ENCODE measurements around the gene ANKRD29.
"Not testable (repeated sequence)": the region's sequence is repeated elsewhere in the genome, so short reads cannot be mapped to it uniquely, and the experiment has no call there.

Gene ANKRD29

DNA sequence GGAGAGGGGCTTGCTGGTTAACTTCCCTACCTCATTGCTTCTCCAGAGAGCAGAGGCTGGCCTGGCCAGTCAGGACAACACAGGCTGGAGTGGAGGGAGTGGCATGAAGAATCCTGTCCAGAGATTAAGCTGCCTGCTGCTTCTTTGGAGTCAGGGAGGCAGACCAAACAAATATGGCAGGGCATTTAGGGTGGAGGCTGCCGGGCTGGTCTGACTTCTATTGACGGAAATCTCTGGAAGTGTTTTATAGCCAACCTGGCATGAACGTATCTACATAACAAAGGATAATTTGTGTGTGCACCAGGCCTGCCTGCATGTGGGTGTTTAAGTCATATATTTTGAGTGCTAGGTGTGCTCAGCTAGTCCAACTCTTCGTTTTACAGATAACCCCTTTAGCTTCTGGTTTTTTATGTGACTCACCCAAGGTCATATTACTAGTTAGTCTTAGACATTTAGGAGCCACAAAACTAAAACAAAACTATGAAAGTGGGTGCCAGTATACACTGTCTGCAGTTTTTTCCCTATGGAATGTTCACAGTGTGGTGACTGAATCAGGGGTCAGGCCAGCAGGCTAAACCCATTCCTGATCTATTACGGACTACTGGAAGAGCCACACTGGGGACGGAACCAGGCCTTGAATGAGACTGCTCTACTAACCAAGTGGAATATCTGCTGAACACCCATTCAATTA lies 81.9 kb downstream of the ANKRD29 start:
- H2BK12ac ChIP-seq (ENCODE audit: low read length): no peak overlapping the region
- H3K36me3 ChIP-seq (ENCODE audit: control insufficient read depth in 1 of 2, insufficient read depth in 2 of 2, low read length in 2 of 2): peaks cover 5 to 6% of the 10 kb centered on the region in 2 experiments
- no peak overlapping the region for H2AFZ ChIP-seq (ENCODE audit: insufficient read depth, low read length, poor library complexity)
- H2BK5ac ChIP-seq (ENCODE audit: low read depth, low read length, poor library complexity): no peak overlapping the region
- no peak overlapping the region for H3K18ac ChIP-seq (ENCODE audit: low read length)
- H3K4ac ChIP-seq (ENCODE audit: low read depth, low read length): no peak overlapping the region
- no peaks in the 10 kb centered on the region for H3K9me3 ChIP-seq (ENCODE audit: insufficient read depth, low read depth, low read length)
- H4K12ac ChIP-seq (ENCODE audit: low read depth, low read length): no peak overlapping the region
- H4K91ac ChIP-seq (ENCODE audit: low read depth, low read length): no peak overlapping the region
- peak overlapping the region; percentile 16 for H3K4me3 ChIP-seq (ENCODE audit: low read depth, low read length)
- no peak overlapping the region for H3K4me2 ChIP-seq (ENCODE audit: low read length)
- H4K8ac ChIP-seq (ENCODE audit: low read depth, low read length): no peak overlapping the region
- DNase-seq: peak; percentile 35 to 54
- H2BK120ac ChIP-seq (ENCODE audit: insufficient read depth, low read length, poor library complexity): no peak overlapping the region
- peak overlapping the region; percentile 43 for H3K27ac ChIP-seq (ENCODE audit: low read depth, low read length)
- H3K9ac ChIP-seq (ENCODE audit: low read length): no peak overlapping the region
- H3K14ac ChIP-seq (ENCODE audit: low read length): no peak overlapping the region
- H3K4me1 ChIP-seq (ENCODE audit: control insufficient read depth in 1 of 2, insufficient read depth in 2 of 2, low read length in 2 of 2): peaks cover 6 to 14% of the 10 kb centered on the region in 2 experiments
- no peaks in the 10 kb centered on the region for H3K27me3 ChIP-seq (ENCODE audit: insufficient read depth, low read length)
- H3K79me2 ChIP-seq (ENCODE audit: control insufficient read depth, insufficient read depth, low read length, poor library complexity): peaks cover 9% of the 10 kb centered on the region
- H3K79me1 ChIP-seq (ENCODE audit: low read length): peaks cover 3% of the 10 kb centered on the region
- no peak overlapping the region for H2AK5ac ChIP-seq (ENCODE audit: low read length)
- H3K23ac ChIP-seq (ENCODE audit: low read length): no peak overlapping the region
- no CpG with 5 or more reads among the region's 6 CpGs for WGBS (ENCODE audit: extremely low coverage, insufficient coverage, insufficient read length)

DNA sequence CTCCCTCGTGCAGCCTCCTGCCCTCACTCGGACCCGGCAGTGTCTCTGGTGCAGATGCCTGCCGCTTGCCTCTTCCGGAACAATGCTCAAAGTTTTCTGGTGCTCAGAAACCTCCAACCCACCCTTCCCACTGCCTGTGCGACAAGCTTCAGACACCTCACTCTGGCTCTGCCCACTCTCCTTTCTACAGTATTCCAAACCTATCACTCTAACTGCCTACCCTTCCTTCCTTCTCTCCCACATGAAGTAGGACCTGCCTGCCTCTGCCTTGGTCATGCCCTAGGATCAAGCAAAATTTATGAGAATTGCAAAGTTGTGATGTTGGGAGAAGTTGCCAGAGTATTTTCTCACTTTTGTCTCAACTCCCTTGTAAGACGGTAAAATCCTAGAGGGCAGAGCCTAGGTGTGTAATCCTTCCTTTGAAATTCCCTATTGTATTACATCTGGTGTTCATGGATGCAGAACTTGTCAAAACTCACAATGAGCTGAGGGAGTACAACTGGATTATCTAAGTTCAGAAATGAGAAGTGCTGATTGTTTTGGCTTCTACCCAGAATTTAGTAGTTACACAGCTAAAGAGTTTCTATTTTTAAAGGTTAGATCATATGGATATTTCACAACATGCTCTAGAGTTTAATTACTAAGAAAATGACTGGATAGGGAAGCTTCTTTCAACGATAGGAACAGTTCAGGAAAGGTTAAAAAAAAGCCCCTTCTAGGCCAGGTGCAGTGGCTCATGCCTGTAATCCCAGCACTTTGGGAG lies 83.6 kb downstream of the ANKRD29 start:
- WGBS (ENCODE audit: extremely low coverage, insufficient coverage, insufficient read length): no CpG with 5 or more reads among the region's 8 CpGs

DNA sequence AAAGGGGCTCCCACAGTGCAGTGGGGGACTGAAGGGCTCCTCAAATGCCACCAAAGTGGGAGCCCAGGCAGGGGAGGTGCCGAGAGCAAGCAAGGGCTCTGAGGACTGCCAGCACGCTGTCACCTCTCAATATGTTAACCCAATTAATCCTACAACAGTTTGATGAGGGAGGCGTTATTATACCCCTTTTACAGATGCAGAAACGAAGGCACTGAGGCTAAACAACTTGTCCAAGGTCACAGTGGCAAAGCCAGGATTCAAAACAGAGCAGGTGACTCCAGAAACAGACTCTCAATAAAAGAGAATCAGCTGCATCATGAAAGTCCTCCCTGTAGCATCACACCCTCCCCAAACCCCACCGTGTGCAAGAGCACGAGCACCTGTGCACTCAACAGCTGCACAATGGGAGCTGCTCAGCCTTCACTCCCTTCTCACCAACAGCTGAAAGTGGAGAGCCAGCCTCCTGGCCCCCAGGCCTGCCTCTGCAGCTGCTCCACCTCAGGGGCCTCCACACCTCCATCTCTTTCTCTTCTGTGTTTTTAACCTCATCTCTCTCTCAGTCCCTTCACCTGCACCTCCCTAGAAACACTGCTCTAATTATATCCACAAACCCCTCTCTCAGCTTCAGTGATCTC lies 84.5 kb downstream of the ANKRD29 start:
- Histone ChIP-seq H2BK5ac (ENCODE audit: low read depth, low read length, poor library complexity) (no peak overlapping the region), H3K79me2 (ENCODE audit: control insufficient read depth, insufficient read depth, low read length, poor library complexity) (peaks cover 2% of the 10 kb centered on the region), H3K14ac (ENCODE audit: low read length) (no peak overlapping the region), H3K9me3 (ENCODE audit: insufficient read depth, low read depth, low read length) (no peaks in the 10 kb centered on the region), H3K4me2 (ENCODE audit: low read length) (no peak overlapping the region), H3K4me1 (ENCODE audit: control insufficient read depth in 1 of 2, insufficient read depth in 2 of 2, low read length in 2 of 2) (peaks cover 12 to 20% of the 10 kb centered on the region in 2 experiments), H3K4ac (ENCODE audit: low read depth, low read length) (no peak overlapping the region), H2AFZ (ENCODE audit: insufficient read depth, low read length, poor library complexity) (no peak overlapping the region), H3K79me1 (ENCODE audit: low read length) (peaks cover 6% of the 10 kb centered on the region), H3K27me3 (ENCODE audit: insufficient read depth, low read length) (no peaks in the 10 kb centered on the region), H3K23ac (ENCODE audit: low read length) (no peak overlapping the region), H3K18ac (ENCODE audit: low read length) (no peak overlapping the region), H3K27ac (ENCODE audit: low read depth, low read length) (no peak overlapping the region), H2BK12ac (ENCODE audit: low read length) (no peak overlapping the region), H2AK5ac (ENCODE audit: low read length) (no peak overlapping the region), H3K4me3 (ENCODE audit: low read depth, low read length) (no peak overlapping the region), H4K91ac (ENCODE audit: low read depth, low read length) (no peak overlapping the region), H4K12ac (ENCODE audit: low read depth, low read length) (no peak overlapping the region), H3K9ac (ENCODE audit: low read length) (no peak overlapping the region), H4K8ac (ENCODE audit: low read depth, low read length) (no peak overlapping the region), H2BK120ac (ENCODE audit: insufficient read depth, low read length, poor library complexity) (no peak overlapping the region), H3K36me3 (ENCODE audit: control insufficient read depth in 1 of 2, insufficient read depth in 2 of 2, low read length in 2 of 2) (peaks cover 6% of the 10 kb centered on the region in 2 experiments)
- no CpG with 5 or more reads among the region's 6 CpGs for WGBS (ENCODE audit: extremely low coverage, insufficient coverage, insufficient read length)
- no peak for DNase-seq

More for the DNA sequence above, 83.6 kb downstream of the ANKRD29 start:
- Histone ChIP-seq H3K9me3 (ENCODE audit: insufficient read depth, low read depth, low read length) (no peaks in the 10 kb centered on the region), H3K36me3 (ENCODE audit: control insufficient read depth in 1 of 2, insufficient read depth in 2 of 2, low read length in 2 of 2) (peaks cover 5 to 6% of the 10 kb centered on the region in 2 experiments), H4K8ac (ENCODE audit: low read depth, low read length) (no peak overlapping the region), H3K14ac (ENCODE audit: low read length) (no peak overlapping the region), H3K9ac (ENCODE audit: low read length) (no peak overlapping the region), H3K23ac (ENCODE audit: low read length) (peak overlapping the region; percentile 76), H3K4me2 (ENCODE audit: low read length) (no peak overlapping the region), H4K91ac (ENCODE audit: low read depth, low read length) (no peak overlapping the region), H3K27ac (ENCODE audit: low read depth, low read length) (no peak overlapping the region), H2AFZ (ENCODE audit: insufficient read depth, low read length, poor library complexity) (no peak overlapping the region), H3K4ac (ENCODE audit: low read depth, low read length) (peak overlapping the region; percentile 42), H2AK5ac (ENCODE audit: low read length) (no peak overlapping the region), H3K18ac (ENCODE audit: low read length) (no peak overlapping the region), H2BK12ac (ENCODE audit: low read length) (no peak overlapping the region), H3K27me3 (ENCODE audit: insufficient read depth, low read length) (no peaks in the 10 kb centered on the region), H2BK5ac (ENCODE audit: low read depth, low read length, poor library complexity) (no peak overlapping the region), H4K12ac (ENCODE audit: low read depth, low read length) (no peak overlapping the region), H3K79me1 (ENCODE audit: low read length) (peaks cover 6% of the 10 kb centered on the region), H3K4me1 (ENCODE audit: control insufficient read depth in 1 of 2, insufficient read depth in 2 of 2, low read length in 2 of 2) (peaks cover 14 to 19% of the 10 kb centered on the region in 2 experiments), H2BK120ac (ENCODE audit: insufficient read depth, low read length, poor library complexity) (no peak overlapping the region), H3K4me3 (ENCODE audit: low read depth, low read length) (no peak overlapping the region), H3K79me2 (ENCODE audit: control insufficient read depth, insufficient read depth, low read length, poor library complexity) (peaks cover 2% of the 10 kb centered on the region)
- peak in 1 of 2 donors; percentile 9 for DNase-seq

GRCh38 chr18:23577521-23577920 lies 85.2 kb downstream of the ANKRD29 start:
- not testable (repeated sequence) for H3K36me3 ChIP-seq (ENCODE audit: control insufficient read depth in 1 of 2, insufficient read depth in 2 of 2, low read length in 2 of 2); H3K79me2 ChIP-seq (ENCODE audit: control insufficient read depth, insufficient read depth, low read length, poor library complexity); DNase-seq; H3K9me3 ChIP-seq (ENCODE audit: insufficient read depth, low read depth, low read length); H2BK5ac ChIP-seq (ENCODE audit: low read depth, low read length, poor library complexity); H2BK120ac ChIP-seq (ENCODE audit: insufficient read depth, low read length, poor library complexity); H3K4ac ChIP-seq (ENCODE audit: low read depth, low read length); H3K23ac ChIP-seq (ENCODE audit: low read length); H2AK5ac ChIP-seq (ENCODE audit: low read length); H3K18ac ChIP-seq (ENCODE audit: low read length); H4K8ac ChIP-seq (ENCODE audit: low read depth, low read length); H3K79me1 ChIP-seq (ENCODE audit: low read length); H2BK12ac ChIP-seq (ENCODE audit: low read length); H3K9ac ChIP-seq (ENCODE audit: low read length); H3K4me2 ChIP-seq (ENCODE audit: low read length); H3K4me3 ChIP-seq (ENCODE audit: low read depth, low read length); H4K91ac ChIP-seq (ENCODE audit: low read depth, low read length); H3K27ac ChIP-seq (ENCODE audit: low read depth, low read length); H3K27me3 ChIP-seq (ENCODE audit: insufficient read depth, low read length); H4K12ac ChIP-seq (ENCODE audit: low read depth, low read length); H3K14ac ChIP-seq (ENCODE audit: low read length); H2AFZ ChIP-seq (ENCODE audit: insufficient read depth, low read length, poor library complexity)
- H3K4me1 ChIP-seq (ENCODE audit: control insufficient read depth in 1 of 2, insufficient read depth in 2 of 2, low read length in 2 of 2): peaks cover 14 to 21% of the 10 kb centered on the region in 2 experiments
- WGBS (ENCODE audit: extremely low coverage, insufficient coverage, insufficient read length): no CpG with 5 or more reads among the region's 24 CpGs
